H1 (cell line): ENCODE measurements around the gene RNF10.

ENCODE experiments used
- EP300 ChIP-seq, 2 experiments: IDR thresholded peaks; 1 replicate in 1 of 2; 2 replicates in 1 of 2; pipeline ENCODE4 v1.6.1; 2011 to 2012; ENCODE audit warnings: low read depth in 2 of 2, low read length in 2 of 2, mild to moderate bottlenecking in 2 of 2, borderline replicate concordance in 1 of 2, inconsistent platforms in 1 of 2, moderate library complexity in 1 of 2
- GTF2F1 ChIP-seq: IDR thresholded peaks from 2 replicates; pipeline ENCODE4 v1.6.1; 2012; ENCODE audit warnings: low read depth, low read length, improper control_type of control experiment, borderline replicate concordance
- SIN3A ChIP-seq, 2 experiments: IDR thresholded peaks in 1 of 2; conservative IDR thresholded peaks in 1 of 2; 2 replicates each; pipeline ENCODE4 v1.6.1; 2011 to 2012; ENCODE audit warnings: low read length in 2 of 2, improper control_type of control experiment in 1 of 2, low read depth in 1 of 2, mild to moderate bottlenecking in 1 of 2
- TF ChIP-seq, protein P1 (sequence below), 3 experiments: IDR thresholded peaks; 1 replicate in 2 of 3; 2 replicates in 1 of 3; pipeline versions ENCODE4 v1.5.1 to v1.6.1; 2011; ENCODE audit warnings: low read length in 3 of 3, mild to moderate bottlenecking in 3 of 3, inconsistent platforms in 2 of 3, low read depth in 1 of 3, moderate library complexity in 1 of 3; ENCODE audit not compliant: insufficient read depth in 1 of 3; ENCODE audit errors: control extremely low read depth in 1 of 3

DNA sequence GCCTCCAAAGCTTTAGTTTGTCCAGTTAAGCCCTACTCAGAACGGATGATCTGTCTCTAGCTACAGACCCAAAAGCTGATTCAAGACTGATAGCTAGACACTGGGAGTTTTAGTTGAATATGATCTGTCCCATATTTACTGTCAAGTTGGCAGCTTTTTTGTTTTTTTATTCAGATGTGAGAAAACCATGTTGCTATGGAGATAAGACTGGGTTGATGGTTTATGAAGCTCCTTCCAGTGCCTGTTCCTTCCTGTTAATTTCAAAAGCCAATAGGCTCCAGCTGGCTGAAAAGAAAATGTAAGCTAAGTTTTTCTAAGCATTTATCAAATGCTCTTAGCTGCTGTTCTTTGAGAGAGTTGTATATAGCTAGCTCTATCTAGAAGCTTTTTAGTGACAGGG is 33.6 kb upstream of the RNF10 start:
- TF ChIP-seq, protein P1, sequence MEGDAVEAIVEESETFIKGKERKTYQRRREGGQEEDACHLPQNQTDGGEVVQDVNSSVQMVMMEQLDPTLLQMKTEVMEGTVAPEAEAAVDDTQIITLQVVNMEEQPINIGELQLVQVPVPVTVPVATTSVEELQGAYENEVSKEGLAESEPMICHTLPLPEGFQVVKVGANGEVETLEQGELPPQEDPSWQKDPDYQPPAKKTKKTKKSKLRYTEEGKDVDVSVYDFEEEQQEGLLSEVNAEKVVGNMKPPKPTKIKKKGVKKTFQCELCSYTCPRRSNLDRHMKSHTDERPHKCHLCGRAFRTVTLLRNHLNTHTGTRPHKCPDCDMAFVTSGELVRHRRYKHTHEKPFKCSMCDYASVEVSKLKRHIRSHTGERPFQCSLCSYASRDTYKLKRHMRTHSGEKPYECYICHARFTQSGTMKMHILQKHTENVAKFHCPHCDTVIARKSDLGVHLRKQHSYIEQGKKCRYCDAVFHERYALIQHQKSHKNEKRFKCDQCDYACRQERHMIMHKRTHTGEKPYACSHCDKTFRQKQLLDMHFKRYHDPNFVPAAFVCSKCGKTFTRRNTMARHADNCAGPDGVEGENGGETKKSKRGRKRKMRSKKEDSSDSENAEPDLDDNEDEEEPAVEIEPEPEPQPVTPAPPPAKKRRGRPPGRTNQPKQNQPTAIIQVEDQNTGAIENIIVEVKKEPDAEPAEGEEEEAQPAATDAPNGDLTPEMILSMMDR (IDR thresholded peaks at IDR 0.05; ENCODE audit: control extremely low read depth in 1 of 3, insufficient read depth in 1 of 3, low read depth in 1 of 3, low read length in 3 of 3), result no peak
- TF ChIP-seq GTF2F1, result no peak
- no peak for TF ChIP-seq EP300 (IDR thresholded peaks at IDR 0.05; ENCODE audit: borderline replicate concordance in 1 of 2, low read depth in 2 of 2, low read length in 2 of 2)
- no peak for TF ChIP-seq SIN3A (conservative IDR thresholded peaks at IDR 0.05 in 1 of 2, IDR thresholded peaks at IDR 0.05 in 1 of 2; ENCODE audit: low read depth in 1 of 2, low read length in 2 of 2)
